Measurements from ENCODE around the gene TTC34. TPM values are rescaled to one million over a fixed set of nuclear protein-coding genes. Genes with fewer than 3 reads are reported as not detected.

Gene TTC34
- total RNA-seq, 1 experiment from 2014 or later, result 1.7 TPM

GRCh38 chr1:2807036-2807435, 5.5 kb upstream of the TTC34 start:
- no peaks in the 10 kb centered on the region for H3F3A ChIP-seq (ENCODE audit: insufficient read depth, low read depth)
- no peak overlapping the region for H2AFZ ChIP-seq
- H3K36me3 ChIP-seq (ENCODE audit: low read depth), result no peaks in the 10 kb centered on the region
- no peak overlapping the region for H3K27ac ChIP-seq
- intact Hi-C loops (cut with micrococcal nuclease; ENCODE audit: unreplicated experiment), result no loop called here
- no peak overlapping the region for H3K4me2 ChIP-seq
- no peaks in the 10 kb centered on the region for H4K20me1 ChIP-seq (ENCODE audit: insufficient read depth)
- H3K27me3 ChIP-seq (ENCODE audit: insufficient read depth, low read depth), result peaks cover 95% of the 10 kb centered on the region
- BruUV-seq (replicated peaks), result no TSS peak
- POLR2A ChIA-PET (ENCODE audit: unreplicated experiment), result no interaction called here
- CTCF ChIA-PET, result no interaction called here
- no peak for DNase-seq
- no peaks in the 10 kb centered on the region for H3K9me2 ChIP-seq (ENCODE audit: insufficient read depth)
- H3K9me3 ChIP-seq (ENCODE audit: insufficient read depth, low read depth), result no peaks in the 10 kb centered on the region
- no peak overlapping the region for H3K4me3 ChIP-seq
- H3K4me1 ChIP-seq (replicated peaks; ENCODE audit: insufficient read depth), result no peaks in the 10 kb centered on the region
- no peaks in the 10 kb centered on the region for H3K79me2 ChIP-seq (ENCODE audit: low read depth)
- no peak for TF ChIP-seq CTCF (conservative IDR thresholded peaks at IDR 0.05)
- TF ChIP-seq EZH2 (IDR thresholded peaks at IDR 0.05; ENCODE audit: low read depth), result no peak

DNA sequence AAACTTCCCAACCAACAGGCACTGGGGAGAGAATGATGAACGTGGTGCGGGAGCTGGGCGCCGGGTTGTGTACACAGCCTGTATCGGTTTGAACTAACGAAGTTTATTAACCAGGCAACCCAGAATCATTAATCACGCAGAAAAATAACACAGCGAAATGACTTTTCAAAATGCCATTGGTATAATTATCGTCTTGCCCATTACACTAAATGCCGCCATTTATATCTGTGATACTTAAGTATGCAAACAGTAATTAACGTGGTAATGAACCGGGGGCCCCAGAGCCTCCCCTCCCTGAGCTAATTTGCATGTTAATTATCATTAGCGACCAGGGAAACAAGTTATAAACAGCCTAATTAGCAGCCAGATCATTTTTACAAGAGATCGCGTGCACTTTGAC, 5.1 kb upstream of the TTC34 start:
- Histone ChIP-seq H3F3A (ENCODE audit: insufficient read depth, low read depth) (no peaks in the 10 kb centered on the region), H3K36me3 (ENCODE audit: low read depth) (no peaks in the 10 kb centered on the region), H3K9me3 (ENCODE audit: insufficient read depth, low read depth) (no peaks in the 10 kb centered on the region), H3K4me2 (no peak overlapping the region), H3K27me3 (ENCODE audit: insufficient read depth, low read depth) (peaks cover 98% of the 10 kb centered on the region), H3K79me2 (ENCODE audit: low read depth) (no peaks in the 10 kb centered on the region), H3K27ac (no peak overlapping the region), H3K4me3 (no peak overlapping the region), H2AFZ (no peak overlapping the region), H3K9me2 (ENCODE audit: insufficient read depth) (no peaks in the 10 kb centered on the region), H3K4me1 (replicated peaks; ENCODE audit: insufficient read depth) (no peaks in the 10 kb centered on the region), H4K20me1 (ENCODE audit: insufficient read depth) (no peaks in the 10 kb centered on the region)
- ChIA-PET POLR2A (ENCODE audit: unreplicated experiment) (no interaction called here), CTCF (no interaction called here)
- DNase-seq, result no peak
- no TSS peak for BruUV-seq (replicated peaks)
- intact Hi-C loops (cut with micrococcal nuclease; ENCODE audit: unreplicated experiment), result no loop called here
- TF ChIP-seq EZH2 (IDR thresholded peaks at IDR 0.05; ENCODE audit: low read depth), result no peak
- no peak for TF ChIP-seq CTCF (conservative IDR thresholded peaks at IDR 0.05)

DNA sequence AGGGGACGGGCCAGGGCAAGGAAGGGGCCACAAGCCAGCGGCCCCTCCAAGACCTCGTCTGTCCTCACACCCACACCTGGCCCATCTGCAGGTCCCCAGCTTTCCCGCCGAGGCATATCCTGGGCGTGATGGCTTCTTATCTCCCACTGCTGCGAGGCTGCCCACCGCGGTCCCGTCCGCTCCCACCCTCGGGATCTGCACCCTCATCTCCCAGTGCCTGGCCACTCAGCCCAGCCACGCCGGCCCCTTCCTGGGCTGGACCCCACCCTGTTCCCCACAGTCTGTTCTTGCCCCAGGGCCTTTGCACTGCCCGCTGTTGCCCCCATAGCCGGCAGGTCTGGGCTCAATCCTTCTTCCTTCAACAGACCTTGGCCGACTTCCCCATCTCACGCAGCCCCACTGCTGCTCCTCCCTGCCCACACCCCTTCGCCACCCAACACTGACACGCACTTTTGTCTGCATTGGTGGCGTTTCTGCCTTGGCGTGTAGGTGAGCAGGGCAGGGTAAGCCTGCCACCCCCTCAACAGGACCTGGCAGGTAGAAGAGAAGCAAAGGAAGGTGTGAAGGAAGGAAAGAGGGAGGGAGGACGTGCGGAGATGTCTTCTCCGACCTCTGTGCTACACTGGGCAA, 4.4 kb upstream of the TTC34 start:
- no peaks in the 10 kb centered on the region for H3K79me2 ChIP-seq (ENCODE audit: low read depth)
- no peak overlapping the region for H3K4me2 ChIP-seq
- no peaks in the 10 kb centered on the region for H3K4me1 ChIP-seq (replicated peaks; ENCODE audit: insufficient read depth)
- ChIA-PET CTCF (no interaction called here), POLR2A (ENCODE audit: unreplicated experiment) (no interaction called here)
- H2AFZ ChIP-seq, result no peak overlapping the region
- no peaks in the 10 kb centered on the region for H3K9me2 ChIP-seq (ENCODE audit: insufficient read depth)
- no peaks in the 10 kb centered on the region for H4K20me1 ChIP-seq (ENCODE audit: insufficient read depth)
- H3K27ac ChIP-seq, result no peak overlapping the region
- intact Hi-C loops (cut with micrococcal nuclease; ENCODE audit: unreplicated experiment), result no loop called here
- no peaks in the 10 kb centered on the region for H3K9me3 ChIP-seq (ENCODE audit: insufficient read depth, low read depth)
- no peaks in the 10 kb centered on the region for H3K36me3 ChIP-seq (ENCODE audit: low read depth)
- BruUV-seq (replicated peaks), result no TSS peak
- TF ChIP-seq EZH2 (IDR thresholded peaks at IDR 0.05; ENCODE audit: low read depth) (no peak), CTCF (conservative IDR thresholded peaks at IDR 0.05) (no peak)
- no peak overlapping the region for H3K4me3 ChIP-seq
- peaks cover 96% of the 10 kb centered on the region for H3K27me3 ChIP-seq (ENCODE audit: insufficient read depth, low read depth)
- no peaks in the 10 kb centered on the region for H3F3A ChIP-seq (ENCODE audit: insufficient read depth, low read depth)
- DNase-seq, result no peak

All from PC-9 (cell line).